GM21576 (cell line): Measurements from ENCODE around the gene NEURL4.

Experiments
- ATAC-seq: cut with Tn5 transposase; IDR thresholded peaks from one replicate; pipeline ENCODE4 v1.9.1; 2021; ENCODE audit warnings: mild to moderate bottlenecking, moderate library complexity; ENCODE audit not compliant: unreplicated experiment

The NEURL4 gene

GRCh38 chr17:7281074-7281952, 47.8 kb downstream of the NEURL4 start, which contains the start of gene SLC2A4:
SLC2A4 (plus strand) TSS chr17:7281718; CDS start chr17:7281935, 217 bp downstream.
- ATAC-seq: peak; percentile 59

- ATAC-seq: no peak
Measured at GRCh38 chr17:7280519-7281073, 48.5 kb downstream of the NEURL4 start.

- ATAC-seq: no peak
Measured at GRCh38 chr17:7279448-7279847, 49.7 kb downstream of the NEURL4 start.

GRCh38 chr17:7266784-7267183, 62.4 kb downstream of the NEURL4 start:
- no peak for ATAC-seq
